Neural progenitor cell (in vitro differentiated cells): ENCODE data around the gene RAD51B.

ENCODE experiments used
- EZH2 ChIP-seq: fragments of 200-600 bp; sonication (generic); IDR thresholded peaks from 2 replicates; pipeline ENCODE4 v1.6.1; 2017; ENCODE audit warnings: antibody characterized with exemption, mild to moderate bottlenecking, moderate library complexity
- TF ChIP-seq, protein P1 (sequence below): fragments of 200-600 bp; sonication (generic); IDR thresholded peaks from 2 replicates; pipeline ENCODE4 v1.5.1; 2017; ENCODE audit warnings: antibody characterized with exemption, mild to moderate bottlenecking

DNA sequence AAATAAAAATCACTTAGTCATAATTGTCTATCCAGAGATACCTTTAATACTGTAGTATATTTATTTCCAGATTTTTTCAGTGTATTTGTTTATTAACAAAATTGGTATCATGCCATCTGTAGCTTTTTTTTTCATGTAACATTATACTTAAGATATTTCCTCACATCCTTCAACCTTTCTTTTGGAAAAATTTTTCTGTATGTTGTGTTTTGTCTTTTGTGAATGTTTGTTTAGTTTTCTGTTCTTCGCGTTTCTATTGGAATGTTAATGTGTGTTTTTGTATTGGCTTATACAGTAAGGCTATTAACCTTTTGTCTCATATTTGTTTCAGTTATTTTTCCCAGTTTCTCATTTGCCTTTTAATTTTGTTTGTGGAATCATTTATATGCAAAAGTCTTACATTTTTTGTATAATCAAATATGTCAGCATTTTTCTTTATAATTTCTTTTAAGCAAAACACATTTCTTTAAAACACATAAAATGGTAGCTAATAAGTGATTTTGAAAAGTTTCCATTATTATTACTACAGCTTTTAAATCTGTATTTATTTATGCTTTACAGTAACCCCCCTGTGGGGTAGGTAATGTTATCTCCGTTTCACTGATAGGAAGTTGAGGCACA, 433.7 kb downstream of the RAD51B start:
- TF ChIP-seq EZH2 = no peak
- TF ChIP-seq, protein P1, sequence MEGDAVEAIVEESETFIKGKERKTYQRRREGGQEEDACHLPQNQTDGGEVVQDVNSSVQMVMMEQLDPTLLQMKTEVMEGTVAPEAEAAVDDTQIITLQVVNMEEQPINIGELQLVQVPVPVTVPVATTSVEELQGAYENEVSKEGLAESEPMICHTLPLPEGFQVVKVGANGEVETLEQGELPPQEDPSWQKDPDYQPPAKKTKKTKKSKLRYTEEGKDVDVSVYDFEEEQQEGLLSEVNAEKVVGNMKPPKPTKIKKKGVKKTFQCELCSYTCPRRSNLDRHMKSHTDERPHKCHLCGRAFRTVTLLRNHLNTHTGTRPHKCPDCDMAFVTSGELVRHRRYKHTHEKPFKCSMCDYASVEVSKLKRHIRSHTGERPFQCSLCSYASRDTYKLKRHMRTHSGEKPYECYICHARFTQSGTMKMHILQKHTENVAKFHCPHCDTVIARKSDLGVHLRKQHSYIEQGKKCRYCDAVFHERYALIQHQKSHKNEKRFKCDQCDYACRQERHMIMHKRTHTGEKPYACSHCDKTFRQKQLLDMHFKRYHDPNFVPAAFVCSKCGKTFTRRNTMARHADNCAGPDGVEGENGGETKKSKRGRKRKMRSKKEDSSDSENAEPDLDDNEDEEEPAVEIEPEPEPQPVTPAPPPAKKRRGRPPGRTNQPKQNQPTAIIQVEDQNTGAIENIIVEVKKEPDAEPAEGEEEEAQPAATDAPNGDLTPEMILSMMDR = no peak
